Frontal cortex (tissue), 4 donors: Measurements from ENCODE around the gene LDAF1. TPM values are rescaled to one million over a fixed set of nuclear protein-coding genes. Genes with fewer than 3 reads are reported as not detected.
"Not testable (repeated sequence)": the region's sequence is repeated elsewhere in the genome, so short reads cannot be mapped to it uniquely, and the experiment has no call there.

Experiments used
- DNase-seq, 2 donors: peaks; one replicate each; pipeline ENCODE4 v3.0.0; 2012; ENCODE audit warnings: low spot score in 2 of 2
- FAIRE-seq: peaks from 2 replicates; lab custom pipeline; 2012; peaks lifted over from hg19 to GRCh38; lab: Jason Lieb, UNC
- total RNA-seq: library from RNA; depleted of rRNA; stranded (reverse); fragments of >200 nt; gene quantifications from one replicate; pipeline ENCODE4 v1.2.3, GENCODE V29; 2014
- donor health status: control.
- donor health status: control.
- donor health status: control.

The LDAF1 gene
- 67.7 TPM for total RNA-seq

DNA sequence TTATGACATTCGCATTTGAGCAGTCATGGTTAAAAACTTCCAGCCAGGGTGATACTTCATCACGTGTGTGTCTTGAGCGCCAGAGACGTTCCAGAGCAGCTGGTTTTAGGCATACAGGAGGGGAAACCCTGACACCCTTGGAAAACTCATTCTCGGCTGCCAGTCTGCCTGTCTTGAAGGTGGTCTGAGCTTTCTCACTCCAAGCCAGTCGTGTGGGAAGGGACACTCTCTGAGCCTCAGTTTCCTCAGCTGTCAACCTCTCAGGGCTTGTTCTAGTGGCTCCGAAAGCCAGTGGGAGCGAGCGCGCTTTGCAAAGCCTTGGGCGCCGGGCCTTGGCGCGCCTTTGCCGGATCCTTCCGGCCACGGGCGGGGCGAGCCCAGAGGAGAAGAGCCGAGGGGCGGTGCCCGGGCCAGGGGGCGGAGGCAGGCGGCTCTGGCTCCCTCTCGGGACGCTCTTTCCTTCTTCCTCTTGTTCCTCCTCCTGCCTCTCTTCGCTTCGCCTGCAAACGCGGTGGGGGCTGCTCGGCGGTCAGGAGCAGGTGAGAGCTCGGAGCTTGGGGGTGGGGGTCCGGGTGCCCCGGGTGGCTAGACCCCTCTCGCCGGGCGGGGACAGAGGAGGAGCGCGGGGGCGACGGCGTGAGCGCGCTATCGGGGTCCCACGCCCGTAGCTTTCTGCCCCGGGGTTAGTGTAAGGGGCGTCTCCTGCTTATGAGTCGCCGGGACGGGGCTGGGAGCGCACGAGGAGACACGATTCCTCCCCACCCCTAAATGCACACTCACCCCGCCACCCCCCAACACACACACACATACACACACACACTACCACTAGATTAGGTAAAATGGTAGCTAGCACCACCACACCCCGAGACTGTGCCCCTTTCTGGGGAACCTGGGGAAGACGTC is at the start of gene LDAF1:
Gene LDAF1 (plus strand): TSS at position 467 of the 903 bp plus-strand sequence. CDS start 2,509 bp downstream, outside the sequence.
- DNase-seq (peak; percentile 59 to 74), FAIRE-seq (no peak)

- not testable (repeated sequence) for DNase-seq, FAIRE-seq
Observed at GRCh38 chr16:21115551-21115950, 42.9 kb upstream of the LDAF1 start.

DNA sequence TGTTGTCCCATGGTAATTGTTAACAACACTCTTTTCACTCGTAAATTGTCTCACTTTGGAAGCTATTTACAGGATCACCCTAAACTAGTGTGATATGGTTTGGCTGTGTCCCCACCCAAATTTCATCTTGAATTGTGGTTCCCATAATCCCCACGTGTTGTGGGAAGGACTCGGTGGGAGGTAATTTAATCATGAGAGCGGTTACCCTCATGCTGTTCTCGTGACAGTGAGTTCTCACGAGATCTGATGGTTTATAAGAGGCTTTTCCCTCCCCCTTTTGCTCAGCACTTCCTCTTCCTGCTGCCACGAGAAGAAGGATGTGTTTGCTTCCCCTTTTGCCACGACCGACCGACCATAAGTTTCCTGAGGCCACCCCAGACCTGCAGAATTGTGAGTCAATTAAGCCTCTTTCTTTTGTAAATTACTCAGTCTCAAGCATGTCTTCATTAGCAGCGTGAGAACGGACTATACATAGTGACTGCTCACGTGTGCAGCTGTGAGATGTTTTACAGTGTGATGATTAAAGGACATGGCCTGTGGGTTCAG is 42.3 kb upstream of the LDAF1 start:
- DNase-seq (no peak), FAIRE-seq (no peak)

- DNase-seq: no peak
- FAIRE-seq: no peak
Observed at GRCh38 chr16:21117567-21117966, 40.9 kb upstream of the LDAF1 start.

- DNase-seq: no peak
- no peak for FAIRE-seq
Observed at GRCh38 chr16:21120976-21121520, 37.4 kb upstream of the LDAF1 start.

- FAIRE-seq: no peak
- DNase-seq: no peak
Observed at GRCh38 chr16:21125191-21125590, 33.3 kb upstream of the LDAF1 start.

DNA sequence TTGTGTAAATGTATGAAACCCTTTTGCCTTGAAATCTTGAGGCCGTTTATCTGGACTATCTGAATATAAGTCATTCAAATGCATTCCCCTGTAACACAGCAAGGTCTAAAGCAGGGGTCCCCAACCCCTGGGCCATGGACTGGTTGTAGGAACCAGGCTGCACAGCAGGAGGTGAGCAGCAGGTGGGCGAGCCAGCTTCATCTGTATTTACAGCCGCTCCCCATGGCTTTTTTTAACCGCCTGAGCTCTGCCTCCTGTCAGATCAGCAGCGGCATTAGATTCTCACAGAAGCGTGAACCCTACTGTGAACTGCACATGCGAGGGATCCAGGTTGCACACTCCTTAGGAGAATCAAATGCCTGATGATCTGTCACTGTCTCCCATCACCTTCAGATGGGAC is 32.0 kb upstream of the LDAF1 start:
- FAIRE-seq: no peak
- no peak for DNase-seq

DNA sequence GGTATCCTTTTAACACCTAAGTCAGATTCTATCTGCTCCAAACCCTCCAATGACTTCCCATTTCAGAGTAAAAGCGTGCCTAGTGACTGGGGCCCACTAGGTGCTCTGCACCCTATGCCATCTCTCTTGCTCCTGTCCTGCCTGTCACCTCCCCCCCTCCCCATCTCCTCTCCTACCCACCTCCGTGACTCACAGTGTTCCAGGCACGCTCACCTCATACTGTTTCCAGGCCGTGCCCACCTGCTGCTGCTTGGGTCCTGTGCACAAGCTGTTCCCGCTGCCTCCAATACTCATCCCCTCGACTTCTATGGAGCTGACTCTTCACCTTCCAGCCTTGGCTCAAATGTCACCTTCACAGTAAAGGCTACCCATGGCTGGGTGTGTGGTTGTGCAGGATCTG is 29.5 kb upstream of the LDAF1 start:
- FAIRE-seq: no peak
- DNase-seq: no peak

GRCh38 chr16:21130811-21131210 is 27.7 kb upstream of the LDAF1 start:
- FAIRE-seq (no peak), DNase-seq (no peak)

- DNase-seq (no peak), FAIRE-seq (no peak)
Observed at GRCh38 chr16:21134053-21134452, 24.4 kb upstream of the LDAF1 start.

GRCh38 chr16:21145738-21146137 is 12.7 kb upstream of the LDAF1 start:
- DNase-seq (no peak), FAIRE-seq (no peak)

DNA sequence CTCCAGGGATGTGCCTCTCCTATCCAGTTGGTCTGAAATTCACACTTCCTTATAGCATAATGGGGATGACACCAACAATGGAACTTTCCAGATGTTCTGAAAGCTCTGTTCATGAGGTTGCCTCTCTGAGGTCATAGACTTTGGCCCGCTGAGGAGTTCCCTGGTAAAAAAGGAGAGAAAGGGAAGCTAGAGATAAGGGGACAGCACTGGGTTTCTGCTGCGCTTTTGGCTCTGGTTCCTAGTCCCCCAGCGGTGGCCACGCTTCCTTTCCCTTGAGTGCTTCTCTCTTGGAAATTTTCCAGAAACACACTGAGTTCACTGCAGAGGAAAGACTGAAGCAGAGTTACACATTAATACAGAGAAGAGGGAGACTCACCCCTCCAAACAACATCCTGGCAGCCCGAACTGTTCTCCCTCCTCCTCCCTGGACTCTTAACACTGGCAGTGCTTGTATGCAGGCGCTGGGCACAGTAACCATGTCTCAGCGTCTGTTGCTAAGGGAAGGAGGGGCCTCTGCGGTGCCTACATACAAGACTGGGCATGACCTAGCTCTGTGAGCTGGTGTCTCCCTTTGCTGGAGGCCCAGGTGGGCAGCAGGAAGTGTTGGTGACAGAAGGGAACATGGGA is 8.0 kb upstream of the LDAF1 start, which contains the start of gene DNAH3:
Gene DNAH3 (minus strand): TSS at position 472 of the 627 bp plus-strand sequence. CDS start 527 bp downstream, outside the sequence.
- no peak for DNase-seq
- no peak for FAIRE-seq

GRCh38 chr16:21152160-21153030 is 6.1 kb upstream of the LDAF1 start:
- not testable (repeated sequence) for DNase-seq, FAIRE-seq

GRCh38 chr16:21153124-21153729 is 5.2 kb upstream of the LDAF1 start:
- FAIRE-seq, DNase-seq: not testable (repeated sequence)

GRCh38 chr16:21156011-21156410 is 2.5 kb upstream of the LDAF1 start:
- not testable (repeated sequence) for FAIRE-seq

GRCh38 chr16:21156767-21157467 is 1.6 kb upstream of the LDAF1 start:
- FAIRE-seq: no peak
- peak; percentile 69 to 77 for DNase-seq

More at GRCh38 chr16:21156011-21156410, 2.5 kb upstream of the LDAF1 start:
- not testable (repeated sequence) for DNase-seq

- DNase-seq: no peak
- no peak for FAIRE-seq
Observed at GRCh38 chr16:21157632-21158031, 842 bp upstream of the LDAF1 start.

GRCh38 chr16:21159281-21159951 is 942 bp downstream of the LDAF1 start:
- no peak for DNase-seq
- FAIRE-seq: no peak
